Hepatocyte (in vitro differentiated cells): ENCODE measurements around the gene C4orf46.

Experiments used
- EZH2phosphoT487 ChIP-seq: fragments of 200-600 bp; sonication (generic); IDR thresholded peaks from one replicate; pipeline ENCODE4 v1.6.1; 2018; ENCODE audit warnings: antibody characterized with exemption, mild to moderate bottlenecking, low read depth, moderate library complexity; ENCODE audit not compliant: unreplicated experiment, severe bottlenecking
- TF ChIP-seq, protein P1 (sequence below): fragments of 200-600 bp; sonication (generic); IDR thresholded peaks from 2 replicates; pipeline ENCODE4 v1.5.1; 2016; ENCODE audit warnings: antibody characterized with exemption, mild to moderate bottlenecking; ENCODE audit not compliant: poor library complexity

DNA sequence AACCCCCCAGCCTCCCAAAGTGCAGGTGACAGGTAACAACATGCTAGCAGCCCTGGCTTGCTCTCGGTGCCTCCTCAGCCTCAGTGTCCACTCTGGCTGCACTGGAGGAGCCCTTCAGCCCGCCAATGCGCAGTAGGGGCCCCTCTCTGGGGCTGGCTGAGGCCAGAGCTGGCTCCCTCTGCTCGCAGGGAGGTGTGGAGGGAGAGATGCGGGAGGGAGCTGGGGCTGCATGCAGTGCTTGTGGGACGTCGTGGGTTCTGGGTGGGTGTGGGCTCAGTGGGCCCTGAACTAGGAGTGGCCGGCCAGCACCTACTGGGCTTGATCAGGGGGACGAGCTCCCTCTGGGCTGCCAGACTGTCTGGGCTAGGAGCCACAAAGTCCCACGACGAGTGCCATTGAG is 14.4 kb downstream of the C4orf46 start:
- TF ChIP-seq, protein P1, sequence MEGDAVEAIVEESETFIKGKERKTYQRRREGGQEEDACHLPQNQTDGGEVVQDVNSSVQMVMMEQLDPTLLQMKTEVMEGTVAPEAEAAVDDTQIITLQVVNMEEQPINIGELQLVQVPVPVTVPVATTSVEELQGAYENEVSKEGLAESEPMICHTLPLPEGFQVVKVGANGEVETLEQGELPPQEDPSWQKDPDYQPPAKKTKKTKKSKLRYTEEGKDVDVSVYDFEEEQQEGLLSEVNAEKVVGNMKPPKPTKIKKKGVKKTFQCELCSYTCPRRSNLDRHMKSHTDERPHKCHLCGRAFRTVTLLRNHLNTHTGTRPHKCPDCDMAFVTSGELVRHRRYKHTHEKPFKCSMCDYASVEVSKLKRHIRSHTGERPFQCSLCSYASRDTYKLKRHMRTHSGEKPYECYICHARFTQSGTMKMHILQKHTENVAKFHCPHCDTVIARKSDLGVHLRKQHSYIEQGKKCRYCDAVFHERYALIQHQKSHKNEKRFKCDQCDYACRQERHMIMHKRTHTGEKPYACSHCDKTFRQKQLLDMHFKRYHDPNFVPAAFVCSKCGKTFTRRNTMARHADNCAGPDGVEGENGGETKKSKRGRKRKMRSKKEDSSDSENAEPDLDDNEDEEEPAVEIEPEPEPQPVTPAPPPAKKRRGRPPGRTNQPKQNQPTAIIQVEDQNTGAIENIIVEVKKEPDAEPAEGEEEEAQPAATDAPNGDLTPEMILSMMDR = no peak
- TF ChIP-seq EZH2phosphoT487 = no peak
